ENCODE results near the gene CRAMP1. TPM values are rescaled to one million over a fixed set of nuclear protein-coding genes. Genes with fewer than 3 reads are reported as not detected.

Gene CRAMP1
- 12.9 to 15.9 TPM (median 14.6 TPM) in 5 replicates for total RNA-seq (2022; extraction: Qiagen RNA extraction)

GRCh38 chr16:1612320-1613111 is at the start of gene CRAMP1:
Gene CRAMP1 (plus strand): TSS chr16:1612360. CDS start chr16:1614640, 2,280 bp downstream.

GRCh38 chr16:1677942-1678499 is 65.9 kb downstream of the CRAMP1 start, which contains the start of gene JPT2:
Gene JPT2 (plus strand): TSS chr16:1678279. CDS start chr16:1678313, 34 bp downstream.

GRCh38 chr16:1705688-1706385 is 93.7 kb downstream of the CRAMP1 start, which contains the start of gene MAPK8IP3:
Gene MAPK8IP3 (plus strand): TSS chr16:1706195. CDS start chr16:1706340, 145 bp downstream.

Other genes starting within 250 kb of the CRAMP1 start
- 14.9 to 25.3 TPM (median 24.1 TPM) in 5 replicates for gene UNKL, start 197.7 kb upstream of the CRAMP1 start, total RNA-seq (2022; extraction: Qiagen RNA extraction)
- 32.7 to 37.9 TPM (median 35.6 TPM) in 5 replicates for gene UQCC4, start 191.6 kb upstream of the CRAMP1 start, total RNA-seq (2022; extraction: Qiagen RNA extraction)
- gene PERCC1, start 181.3 kb upstream of the CRAMP1 start, total RNA-seq (2022; extraction: Qiagen RNA extraction): not detected in 5 replicates
- 0.07 to 0.36 TPM (median 0.18 TPM) in 5 replicates for gene CCDC154, start 167.8 kb upstream of the CRAMP1 start, total RNA-seq (2022; extraction: Qiagen RNA extraction)
- gene CLCN7, start 137.3 kb upstream of the CRAMP1 start, total RNA-seq (2022; extraction: Qiagen RNA extraction): 61.5 to 77.6 TPM (median 71.6 TPM) in 5 replicates
- 0.03 TPM in 1 of 5 replicates, not detected in the others for gene PTX4, start 123.4 kb upstream of the CRAMP1 start, total RNA-seq (2022; extraction: Qiagen RNA extraction)
- gene TELO2, start 119.0 kb upstream of the CRAMP1 start, total RNA-seq (2022; extraction: Qiagen RNA extraction): 25.9 to 42.3 TPM (median 36.3 TPM) in 5 replicates
- 0.08 to 0.11 TPM (median 0.09 TPM) in 4 of 5 replicates, not detected in the other for gene TMEM204, start 78.7 kb upstream of the CRAMP1 start, total RNA-seq (2022; extraction: Qiagen RNA extraction)
- 7.5 to 9.6 TPM (median 8.9 TPM) in 5 replicates for gene IFT140, start 288 bp upstream of the CRAMP1 start, total RNA-seq (2022; extraction: Qiagen RNA extraction)
- 159 to 225 TPM (median 167 TPM) in 5 replicates for gene JPT2, start 65.9 kb downstream of the CRAMP1 start, total RNA-seq (2022; extraction: Qiagen RNA extraction)
- 33.2 to 65.4 TPM (median 50.0 TPM) in 5 replicates for gene MAPK8IP3, start 93.8 kb downstream of the CRAMP1 start, total RNA-seq (2022; extraction: Qiagen RNA extraction)
- gene NME3, start 159.2 kb downstream of the CRAMP1 start, total RNA-seq (2022; extraction: Qiagen RNA extraction): 27.8 to 65.4 TPM (median 62.1 TPM) in 5 replicates
- gene EME2, start 160.4 kb downstream of the CRAMP1 start, total RNA-seq (2022; extraction: Qiagen RNA extraction): 5.9 to 12.6 TPM (median 8.3 TPM) in 5 replicates
- gene MRPS34, start 160.8 kb downstream of the CRAMP1 start, total RNA-seq (2022; extraction: Qiagen RNA extraction): 151 to 264 TPM (median 250 TPM) in 5 replicates
- 19.3 to 30.3 TPM (median 29.5 TPM) in 5 replicates for gene SPSB3, start 170.2 kb downstream of the CRAMP1 start, total RNA-seq (2022; extraction: Qiagen RNA extraction)
- gene NUBP2, start 170.6 kb downstream of the CRAMP1 start, total RNA-seq (2022; extraction: Qiagen RNA extraction): 60.7 to 88.7 TPM (median 83.0 TPM) in 5 replicates
- gene IGFALS, start 181.3 kb downstream of the CRAMP1 start, total RNA-seq (2022; extraction: Qiagen RNA extraction): 0.03 to 0.18 TPM (median 0.06 TPM) in 4 of 5 replicates, not detected in the other
- 57.8 to 76.0 TPM (median 74.4 TPM) in 5 replicates for gene HAGH, start 214.5 kb downstream of the CRAMP1 start, total RNA-seq (2022; extraction: Qiagen RNA extraction)
- 46.8 to 52.1 TPM (median 49.6 TPM) in 5 replicates for gene FAHD1, start 214.8 kb downstream of the CRAMP1 start, total RNA-seq (2022; extraction: Qiagen RNA extraction)